ENCODE measurements around the gene IL17C. TPM values are rescaled to one million over a fixed set of nuclear protein-coding genes. Genes with fewer than 3 reads are reported as not detected.

IL17C gene
- total RNA-seq, 1 experiment from 2014 or later, result 1.9 TPM

DNA sequence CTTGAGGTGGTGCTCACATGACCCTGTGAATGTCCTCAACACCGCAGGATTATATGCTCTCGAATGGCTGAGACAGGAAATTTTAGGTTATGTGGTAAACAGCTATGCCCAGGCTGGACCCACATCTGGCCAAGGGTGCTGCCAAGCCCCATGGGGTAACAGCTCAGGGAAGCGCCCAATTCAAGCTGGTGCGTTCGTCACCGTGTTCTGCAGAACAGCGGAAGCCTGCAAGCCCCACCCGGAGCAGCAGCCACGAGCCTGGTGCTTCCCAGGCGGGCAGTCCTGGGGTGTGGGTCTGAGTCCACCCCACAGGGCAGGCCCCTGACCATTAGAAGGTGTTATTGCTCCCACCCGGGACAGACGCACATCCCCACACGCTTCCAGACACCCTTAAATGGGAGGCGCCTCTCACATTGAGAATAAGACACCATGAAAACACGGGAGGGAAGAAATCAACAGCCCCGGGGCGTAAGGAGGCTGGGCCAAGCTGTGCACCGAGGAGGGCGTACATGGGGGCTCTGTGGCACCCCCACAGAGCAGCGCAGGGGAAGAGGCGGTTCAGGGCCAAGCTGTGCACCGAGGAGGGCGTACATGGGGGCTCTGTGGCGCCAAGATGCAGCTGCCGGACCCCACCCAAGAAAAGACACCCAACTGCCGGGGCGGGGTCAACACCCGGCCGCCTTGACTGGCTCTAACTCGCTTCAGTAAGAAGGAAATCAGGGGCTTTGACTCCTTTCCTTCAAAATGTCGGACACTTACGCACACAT, 15.4 kb downstream of the IL17C start:
- H3K4me3 Mint-ChIP-seq, result no peak overlapping the region

DNA sequence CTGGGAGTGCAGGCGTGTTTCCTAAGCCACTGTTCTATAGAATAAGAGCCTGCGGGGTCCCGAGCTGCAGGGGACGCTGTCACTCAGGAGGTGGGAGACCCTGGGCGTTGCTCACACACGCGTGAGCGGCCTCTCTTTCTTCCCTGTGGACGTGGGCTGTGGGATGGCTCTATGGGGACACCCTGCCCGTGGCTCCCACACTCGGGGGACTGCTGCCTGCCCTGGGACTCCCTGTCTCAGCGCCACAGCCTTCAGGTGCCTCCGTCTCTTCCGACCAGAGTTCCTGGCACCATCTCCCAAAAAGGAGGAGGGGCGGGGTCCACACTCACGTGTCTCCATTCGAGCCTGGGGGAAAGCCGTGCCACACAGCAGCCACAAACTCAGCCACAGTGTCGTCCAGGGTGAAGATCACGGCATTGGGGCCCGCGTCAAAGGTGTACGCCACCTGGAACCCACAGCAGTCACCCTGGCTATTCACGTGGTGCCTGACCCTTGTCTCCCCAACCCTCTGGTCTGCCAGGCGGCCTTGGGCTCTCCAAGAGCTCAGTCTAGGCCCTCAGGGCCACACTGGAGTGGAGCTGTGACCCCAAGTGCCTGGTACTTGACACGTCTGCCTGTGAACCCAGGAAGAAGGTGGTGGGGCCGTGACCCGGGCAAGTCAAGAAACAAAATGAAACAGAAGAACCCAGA, 16.1 kb downstream of the IL17C start:
- ChIA-PET POLR2A (no interaction called here), CTCF (interaction anchor here (0.8 to 0.9 kb wide), 2 partner anchors 18 to 27 kb away, joined by 3 to 5 read pairs; no protein-coding TSS in a partner anchor)
- H3K4me3 Mint-ChIP-seq, result no peak overlapping the region
- H3K36me3 Mint-ChIP-seq, result peaks cover 8% of the 10 kb centered on the region; the same call in 1 of the 2 replicates
- H3K27me3 Mint-ChIP-seq (ENCODE audit: low read depth), result no peaks in the 10 kb centered on the region
- H3K27ac Mint-ChIP-seq, result no peak overlapping the region
- H3K4me1 Mint-ChIP-seq, result peaks cover 5% of the 10 kb centered on the region
- no peaks in the 10 kb centered on the region for H3K9me3 Mint-ChIP-seq
- no peak for ATAC-seq
- no peak for DNase-seq (ENCODE audit: low spot score)
- TF ChIP-seq FOXJ3 (CRISPR knock-in tag; IDR thresholded peaks at IDR 0.05; ENCODE audit: borderline replicate concordance), result no peak
- no peak for TF ChIP-seq ELF4 (CRISPR knock-in tag; IDR thresholded peaks at IDR 0.05; ENCODE audit: low read depth)
- TF ChIP-seq, protein P1, sequence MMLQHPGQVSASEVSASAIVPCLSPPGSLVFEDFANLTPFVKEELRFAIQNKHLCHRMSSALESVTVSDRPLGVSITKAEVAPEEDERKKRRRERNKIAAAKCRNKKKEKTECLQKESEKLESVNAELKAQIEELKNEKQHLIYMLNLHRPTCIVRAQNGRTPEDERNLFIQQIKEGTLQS (CRISPR knock-in tag; conservative IDR thresholded peaks at IDR 0.05), result no peak
- TF ChIP-seq ZNF396 (CRISPR knock-in tag; IDR thresholded peaks at IDR 0.05; ENCODE audit: borderline replicate concordance), result no peak
- no peak for TF ChIP-seq GABPB1 (CRISPR knock-in tag; IDR thresholded peaks at IDR 0.05)
- no peak for TF ChIP-seq PRRX2 (CRISPR knock-in tag; IDR thresholded peaks at IDR 0.05)
- no peak for TF ChIP-seq ZNF423 (CRISPR knock-in tag; IDR thresholded peaks at IDR 0.05)
- TF ChIP-seq RORB (CRISPR knock-in tag; IDR thresholded peaks at IDR 0.05), result no peak
- TF ChIP-seq NFE2L1 (CRISPR knock-in tag; IDR thresholded peaks at IDR 0.05), result no peak
- TF ChIP-seq ESRRA (CRISPR knock-in tag; IDR thresholded peaks at IDR 0.05; ENCODE audit: borderline replicate concordance), result no peak
- no peak for TF ChIP-seq FOXK1 (CRISPR knock-in tag; IDR thresholded peaks at IDR 0.05)
- TF ChIP-seq ZNF219 (CRISPR knock-in tag; IDR thresholded peaks at IDR 0.05; ENCODE audit: borderline replicate concordance), result no peak
- no peak for TF ChIP-seq FOXP1 (CRISPR knock-in tag; IDR thresholded peaks at IDR 0.05; ENCODE audit: borderline replicate concordance)
- no peak for TF ChIP-seq SOX15 (CRISPR knock-in tag; IDR thresholded peaks at IDR 0.05)

More for the DNA sequence above, 15.4 kb downstream of the IL17C start:
- ATAC-seq (no peak), DNase-seq (ENCODE audit: low spot score) (no peak)
- ChIA-PET CTCF (interaction anchor here (0.6 to 0.8 kb wide), 2 partner anchors 19 to 94 kb away, joined by 3 to 5 read pairs; no protein-coding TSS in a partner anchor), POLR2A (no interaction called here)
- Mint-ChIP-seq H3K27me3 (ENCODE audit: low read depth) (no peaks in the 10 kb centered on the region), H3K9me3 (no peaks in the 10 kb centered on the region), H3K4me1 (peaks cover 10% of the 10 kb centered on the region), H3K36me3 (peaks cover 11% of the 10 kb centered on the region), H3K27ac (no peak overlapping the region; the same call in 1 of the 2 replicates)
- TF ChIP-seq, protein P2, sequence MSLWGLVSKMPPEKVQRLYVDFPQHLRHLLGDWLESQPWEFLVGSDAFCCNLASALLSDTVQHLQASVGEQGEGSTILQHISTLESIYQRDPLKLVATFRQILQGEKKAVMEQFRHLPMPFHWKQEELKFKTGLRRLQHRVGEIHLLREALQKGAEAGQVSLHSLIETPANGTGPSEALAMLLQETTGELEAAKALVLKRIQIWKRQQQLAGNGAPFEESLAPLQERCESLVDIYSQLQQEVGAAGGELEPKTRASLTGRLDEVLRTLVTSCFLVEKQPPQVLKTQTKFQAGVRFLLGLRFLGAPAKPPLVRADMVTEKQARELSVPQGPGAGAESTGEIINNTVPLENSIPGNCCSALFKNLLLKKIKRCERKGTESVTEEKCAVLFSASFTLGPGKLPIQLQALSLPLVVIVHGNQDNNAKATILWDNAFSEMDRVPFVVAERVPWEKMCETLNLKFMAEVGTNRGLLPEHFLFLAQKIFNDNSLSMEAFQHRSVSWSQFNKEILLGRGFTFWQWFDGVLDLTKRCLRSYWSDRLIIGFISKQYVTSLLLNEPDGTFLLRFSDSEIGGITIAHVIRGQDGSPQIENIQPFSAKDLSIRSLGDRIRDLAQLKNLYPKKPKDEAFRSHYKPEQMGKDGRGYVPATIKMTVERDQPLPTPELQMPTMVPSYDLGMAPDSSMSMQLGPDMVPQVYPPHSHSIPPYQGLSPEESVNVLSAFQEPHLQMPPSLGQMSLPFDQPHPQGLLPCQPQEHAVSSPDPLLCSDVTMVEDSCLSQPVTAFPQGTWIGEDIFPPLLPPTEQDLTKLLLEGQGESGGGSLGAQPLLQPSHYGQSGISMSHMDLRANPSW (CRISPR knock-in tag; conservative IDR thresholded peaks at IDR 0.05; ENCODE audit: low read depth), result no peak
- TF ChIP-seq, protein P3, sequence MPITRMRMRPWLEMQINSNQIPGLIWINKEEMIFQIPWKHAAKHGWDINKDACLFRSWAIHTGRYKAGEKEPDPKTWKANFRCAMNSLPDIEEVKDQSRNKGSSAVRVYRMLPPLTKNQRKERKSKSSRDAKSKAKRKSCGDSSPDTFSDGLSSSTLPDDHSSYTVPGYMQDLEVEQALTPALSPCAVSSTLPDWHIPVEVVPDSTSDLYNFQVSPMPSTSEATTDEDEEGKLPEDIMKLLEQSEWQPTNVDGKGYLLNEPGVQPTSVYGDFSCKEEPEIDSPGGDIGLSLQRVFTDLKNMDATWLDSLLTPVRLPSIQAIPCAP (CRISPR knock-in tag; IDR thresholded peaks at IDR 0.05), result no peak
- TF ChIP-seq, protein P4, sequence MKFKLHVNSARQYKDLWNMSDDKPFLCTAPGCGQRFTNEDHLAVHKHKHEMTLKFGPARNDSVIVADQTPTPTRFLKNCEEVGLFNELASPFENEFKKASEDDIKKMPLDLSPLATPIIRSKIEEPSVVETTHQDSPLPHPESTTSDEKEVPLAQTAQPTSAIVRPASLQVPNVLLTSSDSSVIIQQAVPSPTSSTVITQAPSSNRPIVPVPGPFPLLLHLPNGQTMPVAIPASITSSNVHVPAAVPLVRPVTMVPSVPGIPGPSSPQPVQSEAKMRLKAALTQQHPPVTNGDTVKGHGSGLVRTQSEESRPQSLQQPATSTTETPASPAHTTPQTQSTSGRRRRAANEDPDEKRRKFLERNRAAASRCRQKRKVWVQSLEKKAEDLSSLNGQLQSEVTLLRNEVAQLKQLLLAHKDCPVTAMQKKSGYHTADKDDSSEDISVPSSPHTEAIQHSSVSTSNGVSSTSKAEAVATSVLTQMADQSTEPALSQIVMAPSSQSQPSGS (CRISPR knock-in tag; IDR thresholded peaks at IDR 0.05; ENCODE audit: borderline replicate concordance, low read depth), result no peak
- TF ChIP-seq PRRX2 (CRISPR knock-in tag; IDR thresholded peaks at IDR 0.05) (no peak), SP1 (CRISPR knock-in tag; conservative IDR thresholded peaks at IDR 0.05) (no peak), TP53 (CRISPR knock-in tag; IDR thresholded peaks at IDR 0.05) (no peak), GTF2I (CRISPR knock-in tag; conservative IDR thresholded peaks at IDR 0.05) (no peak)
- TF ChIP-seq, protein P5, sequence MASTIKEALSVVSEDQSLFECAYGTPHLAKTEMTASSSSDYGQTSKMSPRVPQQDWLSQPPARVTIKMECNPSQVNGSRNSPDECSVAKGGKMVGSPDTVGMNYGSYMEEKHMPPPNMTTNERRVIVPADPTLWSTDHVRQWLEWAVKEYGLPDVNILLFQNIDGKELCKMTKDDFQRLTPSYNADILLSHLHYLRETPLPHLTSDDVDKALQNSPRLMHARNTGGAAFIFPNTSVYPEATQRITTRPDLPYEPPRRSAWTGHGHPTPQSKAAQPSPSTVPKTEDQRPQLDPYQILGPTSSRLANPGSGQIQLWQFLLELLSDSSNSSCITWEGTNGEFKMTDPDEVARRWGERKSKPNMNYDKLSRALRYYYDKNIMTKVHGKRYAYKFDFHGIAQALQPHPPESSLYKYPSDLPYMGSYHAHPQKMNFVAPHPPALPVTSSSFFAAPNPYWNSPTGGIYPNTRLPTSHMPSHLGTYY (CRISPR knock-in tag; IDR thresholded peaks at IDR 0.05), result no peak
- TF ChIP-seq, protein P6, sequence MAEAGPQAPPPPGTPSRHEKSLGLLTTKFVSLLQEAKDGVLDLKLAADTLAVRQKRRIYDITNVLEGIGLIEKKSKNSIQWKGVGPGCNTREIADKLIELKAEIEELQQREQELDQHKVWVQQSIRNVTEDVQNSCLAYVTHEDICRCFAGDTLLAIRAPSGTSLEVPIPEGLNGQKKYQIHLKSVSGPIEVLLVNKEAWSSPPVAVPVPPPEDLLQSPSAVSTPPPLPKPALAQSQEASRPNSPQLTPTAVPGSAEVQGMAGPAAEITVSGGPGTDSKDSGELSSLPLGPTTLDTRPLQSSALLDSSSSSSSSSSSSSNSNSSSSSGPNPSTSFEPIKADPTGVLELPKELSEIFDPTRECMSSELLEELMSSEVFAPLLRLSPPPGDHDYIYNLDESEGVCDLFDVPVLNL (CRISPR knock-in tag; IDR thresholded peaks at IDR 0.05; ENCODE audit: borderline replicate concordance, low read depth), result no peak
